Prostate gland (tissue), 2 donors: ENCODE data around the gene GTF2H4.

Source experiments
- POLR2A ChIP-seq: fragments of 450-650 bp; IDR thresholded peaks from one replicate; pipeline ENCODE4 v1.6.1; 2016; ENCODE audit warnings: antibody characterized with exemption, mild to moderate bottlenecking
- POLR2AphosphoS5 ChIP-seq: sonication (generic); formaldehyde crosslinking; IDR thresholded peaks from one replicate; pipeline ENCODE4 v1.6.1; 2017; ENCODE audit warnings: antibody characterized with exemption
- TF ChIP-seq, protein P1 (sequence below), 4 experiments: fragments of 200-600 bp in 2 of 4; fragments of 450-650 bp in 2 of 4; sonication (generic) in 2 of 4; IDR thresholded peaks; 1 replicate in 3 of 4; 2 replicates in 1 of 4; pipeline ENCODE4 v1.5.1; 2016 to 2019; ENCODE audit warnings: antibody characterized with exemption in 4 of 4, mild to moderate bottlenecking in 2 of 4, moderate library complexity in 2 of 4

DNA sequence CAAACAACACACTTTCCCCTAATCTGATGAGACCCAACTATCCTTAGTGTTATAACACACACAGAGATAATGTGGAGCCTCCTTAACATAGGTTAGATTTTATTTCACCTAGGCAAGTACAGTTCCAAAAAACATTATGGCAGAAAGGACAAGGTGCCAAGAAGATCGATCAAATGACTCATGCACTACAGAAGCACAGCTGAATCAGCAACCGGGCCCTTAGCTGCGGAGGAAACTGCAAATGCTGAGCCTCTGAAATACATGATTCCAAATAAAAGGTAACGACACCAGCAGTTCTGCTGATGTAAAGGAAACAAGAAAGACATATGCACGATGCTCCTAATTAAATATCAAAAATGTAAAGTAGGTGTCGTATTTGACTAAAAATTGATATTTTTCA is 55.6 kb downstream of the GTF2H4 start:
- TF ChIP-seq, protein P1, sequence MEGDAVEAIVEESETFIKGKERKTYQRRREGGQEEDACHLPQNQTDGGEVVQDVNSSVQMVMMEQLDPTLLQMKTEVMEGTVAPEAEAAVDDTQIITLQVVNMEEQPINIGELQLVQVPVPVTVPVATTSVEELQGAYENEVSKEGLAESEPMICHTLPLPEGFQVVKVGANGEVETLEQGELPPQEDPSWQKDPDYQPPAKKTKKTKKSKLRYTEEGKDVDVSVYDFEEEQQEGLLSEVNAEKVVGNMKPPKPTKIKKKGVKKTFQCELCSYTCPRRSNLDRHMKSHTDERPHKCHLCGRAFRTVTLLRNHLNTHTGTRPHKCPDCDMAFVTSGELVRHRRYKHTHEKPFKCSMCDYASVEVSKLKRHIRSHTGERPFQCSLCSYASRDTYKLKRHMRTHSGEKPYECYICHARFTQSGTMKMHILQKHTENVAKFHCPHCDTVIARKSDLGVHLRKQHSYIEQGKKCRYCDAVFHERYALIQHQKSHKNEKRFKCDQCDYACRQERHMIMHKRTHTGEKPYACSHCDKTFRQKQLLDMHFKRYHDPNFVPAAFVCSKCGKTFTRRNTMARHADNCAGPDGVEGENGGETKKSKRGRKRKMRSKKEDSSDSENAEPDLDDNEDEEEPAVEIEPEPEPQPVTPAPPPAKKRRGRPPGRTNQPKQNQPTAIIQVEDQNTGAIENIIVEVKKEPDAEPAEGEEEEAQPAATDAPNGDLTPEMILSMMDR (IDR thresholded peaks at IDR 0.05): no peak
- TF ChIP-seq POLR2A: no peak
- TF ChIP-seq POLR2AphosphoS5: no peak
